SK-N-SH (cell line): ENCODE results near the gene TAP1. TPM values are rescaled to one million over a fixed set of nuclear protein-coding genes. Genes with fewer than 3 reads are reported as not detected.

ENCODE experiments used
- CTCF ChIA-PET: fragments of 300-600, 350-600 bp; formaldehyde crosslinking; extraction: SDS; loops from one replicate; lab custom pipeline; 2021; lab: Yijun Ruan, JAX
- POLR2A ChIA-PET: fragments of 350-600 bp; sonication (Branson Sonifier 250); formaldehyde crosslinking; extraction: SDS; loops from one replicate; lab custom pipeline; 2020; ENCODE audit warnings: antibody characterized with exemption, inconsistent platforms; lab: Yijun Ruan, JAX
- DNase-seq: peaks from one replicate; pipeline ENCODE4 v3.0.0; 2012
- H2AFZ ChIP-seq: fragments of 200-600 bp; sonication (generic); 2 replicates; pipeline ENCODE4 v1.8.1; 2016; ENCODE audit warnings: antibody characterized with exemption, mild to moderate bottlenecking, low read depth
- H3F3A ChIP-seq: fragments of 200-600 bp; sonication (generic); replicated peaks from 2 replicates; pipeline ENCODE3; 2016; ENCODE audit warnings: antibody characterized with exemption, mild to moderate bottlenecking; ENCODE audit not compliant: insufficient read depth
- H3K27ac ChIP-seq, 2 experiments: fragments of 200-500 bp in 1 of 2; fragments of 200-600 bp in 1 of 2; sonication (Bioruptor generic) in 1 of 2; sonication (generic), shearing (Covaris generic) in 1 of 2; 2 replicates each; pipeline versions ENCODE4 v1.5.1 to v1.6.1; 2014 to 2016; ENCODE audit warnings: low read depth in 2 of 2, inconsistent platforms in 1 of 2, low read length in 1 of 2, mild to moderate bottlenecking in 1 of 2, mixed read lengths in 1 of 2
- H3K27me3 ChIP-seq: fragments of 200-600 bp; sonication (generic), shearing (Covaris generic); 2 replicates; pipeline ENCODE4 v1.6.1; 2016; ENCODE audit warnings: mixed run types; ENCODE audit not compliant: insufficient read depth
- H3K36me3 ChIP-seq, 2 experiments: fragments of 200-500 bp in 1 of 2; fragments of 200-600 bp in 1 of 2; sonication (Bioruptor generic) in 1 of 2; sonication (generic) in 1 of 2; replicated peaks in 1 of 2; 2 replicates each; pipeline versions ENCODE3 to v1.5.1; 2014 to 2016; ENCODE audit warnings: low read length in 1 of 2, mild to moderate bottlenecking in 1 of 2; ENCODE audit not compliant: insufficient read depth in 2 of 2, control insufficient read depth in 1 of 2
- H3K4me1 ChIP-seq, 2 experiments: fragments of 200-500 bp in 1 of 2; fragments of 200-600 bp in 1 of 2; sonication (Bioruptor generic) in 1 of 2; sonication (generic), shearing (Covaris generic) in 1 of 2; 2 replicates each; pipeline versions ENCODE4 v1.5.1 to v1.6.1; 2014 to 2016; ENCODE audit warnings: low read depth in 1 of 2, low read length in 1 of 2, mixed run types in 1 of 2; ENCODE audit not compliant: insufficient read depth in 2 of 2, control insufficient read depth in 1 of 2
- H3K4me2 ChIP-seq: fragments of 200-600 bp; sonication (generic), shearing (Covaris generic); 2 replicates; pipeline ENCODE4 v1.6.1; 2017; ENCODE audit warnings: mixed run types
- H3K4me3 ChIP-seq, 2 experiments: fragments of 200-500 bp in 1 of 2; fragments of 200-600 bp in 1 of 2; sonication (Bioruptor generic) in 1 of 2; sonication (generic), shearing (Covaris generic) in 1 of 2; 2 replicates each; pipeline versions ENCODE4 v1.5.1 to v1.8.1; 2014 to 2016; ENCODE audit warnings: low read depth in 2 of 2, inconsistent platforms in 1 of 2, low read length in 1 of 2, mild to moderate bottlenecking in 1 of 2, mixed read lengths in 1 of 2, moderate library complexity in 1 of 2
- H3K79me2 ChIP-seq: fragments of 200-600 bp; sonication (generic); 2 replicates; pipeline ENCODE4 v1.8.1; 2017; ENCODE audit warnings: mild to moderate bottlenecking; ENCODE audit not compliant: insufficient read depth
- H3K9ac ChIP-seq: fragments of 200-600 bp; sonication (generic); 2 replicates; pipeline ENCODE4 v1.6.1; 2017; ENCODE audit warnings: mixed run types
- H3K9me2 ChIP-seq: fragments of 200-600 bp; sonication (generic); 2 replicates; pipeline ENCODE4 v1.6.1; 2017; ENCODE audit warnings: mixed run types
- H3K9me3 ChIP-seq: fragments of 200-600 bp; sonication (generic); 2 replicates; pipeline ENCODE4 v1.6.1; 2017; ENCODE audit warnings: mixed run types, mild to moderate bottlenecking, moderate library complexity
- H4K20me1 ChIP-seq: fragments of 200-600 bp; sonication (generic); 2 replicates; pipeline ENCODE4 v1.6.1; 2017; ENCODE audit warnings: mild to moderate bottlenecking, mixed run types; ENCODE audit not compliant: insufficient read depth
- CHD2 ChIP-seq: fragments of 150-350 bp; IDR thresholded peaks from 2 replicates; pipeline ENCODE4 v1.6.1; 2018; ENCODE audit warnings: low read length; ENCODE audit not compliant: partially characterized antibody
- EZH2phosphoT487 ChIP-seq: fragments of 200-600 bp; sonication (generic); IDR thresholded peaks from 2 replicates; pipeline ENCODE4 v1.6.1; 2017; ENCODE audit warnings: low read depth, mixed run types, mild to moderate bottlenecking, antibody characterized with exemption, moderate library complexity, borderline replicate concordance
- FOSL2 ChIP-seq: IDR thresholded peaks from 2 replicates; pipeline ENCODE4 v1.4.0; 2012; ENCODE audit warnings: low read depth, mild to moderate bottlenecking, moderate library complexity, borderline replicate concordance
- FOXJ3 ChIP-seq: sonication (generic); formaldehyde crosslinking; IDR thresholded peaks from 2 replicates; pipeline ENCODE4 v1.5.1; 2020; ENCODE audit warnings: mild to moderate bottlenecking, missing genetic modification reagents
- GABPA ChIP-seq: IDR thresholded peaks from 2 replicates; pipeline ENCODE4 v1.4.0; 2012; ENCODE audit warnings: low read depth, mild to moderate bottlenecking
- JUND ChIP-seq: IDR thresholded peaks from 2 replicates; pipeline ENCODE4 v1.4.0; 2012
- MXI1 ChIP-seq: IDR thresholded peaks from 2 replicates; pipeline ENCODE4 v1.6.1; 2012; ENCODE audit warnings: mild to moderate bottlenecking, low read depth, low read length, improper control_type of control experiment
- POLR2AphosphoS5 ChIP-seq: IDR thresholded peaks from 2 replicates; pipeline ENCODE4 v1.6.1; 2012; ENCODE audit warnings: low read depth, low read length
- RAD21 ChIP-seq: IDR thresholded peaks from 2 replicates; pipeline ENCODE4 v1.6.1; 2012; ENCODE audit warnings: mild to moderate bottlenecking, low read length
- RFX5 ChIP-seq: IDR thresholded peaks from 2 replicates; pipeline ENCODE4 v1.6.1; 2012; ENCODE audit warnings: mild to moderate bottlenecking, improper control_type of control experiment, low read length
- WGBS: methylation state at CpG from one replicate; pipeline ENCODE4 v1.1.6; 2017; ENCODE audit warnings: low lambda C conversion rate; 5-methylcytosine and 5-hydroxymethylcytosine counted together
- polyA plus RNA-seq, 3 experiments: library from polyadenylated mRNA; depleted of rRNA; stranded (reverse); fragments of >200 nt; gene quantifications; 2 replicates each; pipeline ENCODE4 v1.2.3, GENCODE V29; 2012
- TF ChIP-seq, protein P1 (sequence below): fragments of 200-600 bp; sonication (generic); IDR thresholded peaks from 2 replicates; pipeline ENCODE4 v1.6.1; 2017; ENCODE audit warnings: antibody characterized with exemption, mild to moderate bottlenecking, moderate library complexity
- TF ChIP-seq, protein P2 (sequence below): IDR thresholded peaks from 2 replicates; pipeline ENCODE4 v1.4.0; 2012; ENCODE audit warnings: low read depth
- TF ChIP-seq, protein P3 (sequence below): fragments of 150-350 bp; IDR thresholded peaks from 2 replicates; pipeline ENCODE4 v1.6.1; 2016; ENCODE audit warnings: mild to moderate bottlenecking, low read depth, low read length

TAP1 gene
- polyA plus RNA-seq, 1 of the 3 experiments (the other 2 are of a cell fraction), result 31.1 TPM

DNA sequence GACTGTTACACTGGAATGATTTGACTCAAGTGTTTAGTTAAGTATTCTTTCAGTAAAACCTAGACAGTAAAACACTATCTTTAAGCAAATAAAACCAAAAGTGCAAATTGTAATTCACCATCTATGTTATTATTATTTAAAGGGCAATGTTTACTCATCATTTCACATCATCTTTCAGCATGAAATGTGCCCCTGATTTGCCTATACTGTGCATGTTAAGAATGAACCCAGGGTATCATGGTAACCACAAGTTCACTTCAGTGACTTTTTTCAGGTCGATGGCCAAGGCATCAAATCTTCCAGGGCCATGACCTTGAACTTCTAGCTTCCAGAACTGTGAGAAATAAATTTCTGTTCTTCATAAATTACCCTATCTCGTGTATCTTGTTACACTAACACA, 34.6 kb downstream of the TAP1 start:
- Histone ChIP-seq H3K9ac (no peak overlapping the region), H3K79me2 (no peaks in the 10 kb centered on the region), H3K9me2 (no peaks in the 10 kb centered on the region), H3K36me3 (no peaks in the 10 kb centered on the region), H3K4me1 (no peaks in the 10 kb centered on the region), H3K4me2 (no peak overlapping the region), H2AFZ (no peak overlapping the region), H4K20me1 (no peaks in the 10 kb centered on the region), H3F3A (no peaks in the 10 kb centered on the region), H3K9me3 (no peaks in the 10 kb centered on the region), H3K27ac (no peak overlapping the region), H3K4me3 (no peak overlapping the region), H3K27me3 (peaks cover 21% of the 10 kb centered on the region; the same call in 1 of the 2 replicates)
- TF ChIP-seq RAD21 (no peak), GABPA (no peak), FOXJ3 (no peak), MXI1 (no peak), EZH2phosphoT487 (no peak), JUND (no peak), POLR2AphosphoS5 (no peak), FOSL2 (no peak), CHD2 (no peak)
- TF ChIP-seq, protein P1, sequence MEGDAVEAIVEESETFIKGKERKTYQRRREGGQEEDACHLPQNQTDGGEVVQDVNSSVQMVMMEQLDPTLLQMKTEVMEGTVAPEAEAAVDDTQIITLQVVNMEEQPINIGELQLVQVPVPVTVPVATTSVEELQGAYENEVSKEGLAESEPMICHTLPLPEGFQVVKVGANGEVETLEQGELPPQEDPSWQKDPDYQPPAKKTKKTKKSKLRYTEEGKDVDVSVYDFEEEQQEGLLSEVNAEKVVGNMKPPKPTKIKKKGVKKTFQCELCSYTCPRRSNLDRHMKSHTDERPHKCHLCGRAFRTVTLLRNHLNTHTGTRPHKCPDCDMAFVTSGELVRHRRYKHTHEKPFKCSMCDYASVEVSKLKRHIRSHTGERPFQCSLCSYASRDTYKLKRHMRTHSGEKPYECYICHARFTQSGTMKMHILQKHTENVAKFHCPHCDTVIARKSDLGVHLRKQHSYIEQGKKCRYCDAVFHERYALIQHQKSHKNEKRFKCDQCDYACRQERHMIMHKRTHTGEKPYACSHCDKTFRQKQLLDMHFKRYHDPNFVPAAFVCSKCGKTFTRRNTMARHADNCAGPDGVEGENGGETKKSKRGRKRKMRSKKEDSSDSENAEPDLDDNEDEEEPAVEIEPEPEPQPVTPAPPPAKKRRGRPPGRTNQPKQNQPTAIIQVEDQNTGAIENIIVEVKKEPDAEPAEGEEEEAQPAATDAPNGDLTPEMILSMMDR, result no peak
- TF ChIP-seq, protein P2, sequence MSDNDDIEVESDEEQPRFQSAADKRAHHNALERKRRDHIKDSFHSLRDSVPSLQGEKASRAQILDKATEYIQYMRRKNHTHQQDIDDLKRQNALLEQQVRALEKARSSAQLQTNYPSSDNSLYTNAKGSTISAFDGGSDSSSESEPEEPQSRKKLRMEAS, result no peak
- WGBS, result 15% methylated on average over 2 of the region's 2 CpGs
- ChIA-PET CTCF (interaction anchor here (0.6 kb wide), 1 partner anchor 49 kb away, joined by 3 read pairs; no protein-coding TSS in a partner anchor), POLR2A (no interaction called here)
- DNase-seq, result no peak

DNA sequence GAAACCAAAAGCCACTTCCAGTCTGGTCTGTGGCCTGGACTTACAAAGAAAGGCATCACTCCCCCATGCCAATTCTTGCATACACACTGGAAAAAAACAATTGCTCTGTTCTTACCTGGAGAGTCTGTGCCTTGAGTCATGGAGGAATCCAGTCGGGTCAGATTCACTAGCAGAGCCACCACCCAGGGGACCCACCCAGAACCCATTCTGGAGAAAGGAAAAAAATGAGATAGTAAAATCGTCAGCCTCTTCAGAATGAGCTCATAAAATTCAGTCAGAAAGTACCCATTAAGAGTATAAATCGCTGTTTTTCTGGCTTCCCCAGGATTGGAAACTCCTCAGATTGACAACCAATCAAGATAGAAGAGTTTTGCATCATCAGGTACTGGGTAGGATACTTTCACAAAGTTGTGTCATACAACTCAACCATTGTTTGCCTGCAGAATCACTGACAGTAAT, 36.7 kb downstream of the TAP1 start, which contains the start of gene HLA-DOB:
Gene HLA-DOB (minus strand): TSS at position 257 of the 459 bp plus-strand sequence. CDS start 51 bp downstream, at position 206.
- Histone ChIP-seq H3K9ac (no peak within 1 kb of the TSS), H3K27ac (no peak within 1 kb of the TSS), H3F3A (no peaks in the 10 kb centered on the region), H4K20me1 (no peaks in the 10 kb centered on the region), H3K79me2 (no peaks in the 10 kb centered on the region)
- CTCF ChIA-PET, result no interaction called here
- TF ChIP-seq, protein P3, sequence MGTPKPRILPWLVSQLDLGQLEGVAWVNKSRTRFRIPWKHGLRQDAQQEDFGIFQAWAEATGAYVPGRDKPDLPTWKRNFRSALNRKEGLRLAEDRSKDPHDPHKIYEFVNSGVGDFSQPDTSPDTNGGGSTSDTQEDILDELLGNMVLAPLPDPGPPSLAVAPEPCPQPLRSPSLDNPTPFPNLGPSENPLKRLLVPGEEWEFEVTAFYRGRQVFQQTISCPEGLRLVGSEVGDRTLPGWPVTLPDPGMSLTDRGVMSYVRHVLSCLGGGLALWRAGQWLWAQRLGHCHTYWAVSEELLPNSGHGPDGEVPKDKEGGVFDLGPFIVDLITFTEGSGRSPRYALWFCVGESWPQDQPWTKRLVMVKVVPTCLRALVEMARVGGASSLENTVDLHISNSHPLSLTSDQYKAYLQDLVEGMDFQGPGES, result no peak
- peak; percentile 97 for TF ChIP-seq RFX5
- TF ChIP-seq, all 33 proteins: peak for 1
- Histone ChIP-seq H2AFZ (no peak within 1 kb of the TSS), H3K9me3 (no peaks in the 10 kb centered on the region), H3K4me1 (no peaks in the 10 kb centered on the region), H3K9me2 (no peaks in the 10 kb centered on the region), H3K4me2 (no peak within 1 kb of the TSS), H3K4me3 (no peak within 1 kb of the TSS), H3K36me3 (no peaks in the 10 kb centered on the region), H3K27me3 (peaks cover 40% of the 10 kb centered on the region)
- DNase-seq, result no peak
- 5% methylated on average over 3 of the region's 3 CpGs for WGBS
- POLR2A ChIA-PET, result no interaction called here
